GM23338 (cell line): Measurements from ENCODE around the gene TPD52L2.

ENCODE experiments used
- CREB1 ChIP-seq: fragments of 250-450 bp; sonication (Bioruptor Pico); IDR thresholded peaks from 2 replicates; pipeline ENCODE4 v1.5.0; 2020; ENCODE audit warnings: low read depth, mild to moderate bottlenecking, moderate library complexity
- ETS1 ChIP-seq: IDR thresholded peaks from 2 replicates; pipeline ENCODE4 v1.6.1; 2016; ENCODE audit warnings: antibody characterized with exemption
- EZH2 ChIP-seq: fragments of 200-600 bp; sonication (generic); IDR thresholded peaks from one replicate; pipeline ENCODE4 v1.8.0; 2017; ENCODE audit warnings: antibody characterized with exemption, mild to moderate bottlenecking, low read depth; ENCODE audit not compliant: unreplicated experiment
- EZH2phosphoT487 ChIP-seq: fragments of 200-600 bp; sonication (generic); IDR thresholded peaks from one replicate; pipeline ENCODE4 v1.8.1; 2018; ENCODE audit warnings: antibody characterized with exemption; ENCODE audit not compliant: unreplicated experiment
- JUNB ChIP-seq: IDR thresholded peaks from one replicate; pipeline ENCODE4 v1.6.1; 2016; ENCODE audit warnings: antibody characterized with exemption; ENCODE audit not compliant: unreplicated experiment
- NANOG ChIP-seq: IDR thresholded peaks from 2 replicates; pipeline ENCODE4 v1.6.1; 2016; ENCODE audit warnings: antibody characterized with exemption, borderline replicate concordance
- POLR2AphosphoS5 ChIP-seq: IDR thresholded peaks from 2 replicates; pipeline ENCODE4 v1.6.1; 2016; ENCODE audit warnings: antibody characterized with exemption, low read depth
- REST ChIP-seq: IDR thresholded peaks from one replicate; pipeline ENCODE4 v1.6.1; 2018; ENCODE audit warnings: antibody characterized with exemption; ENCODE audit not compliant: unreplicated experiment
- STAT1 ChIP-seq: IDR thresholded peaks from one replicate; pipeline ENCODE4 v1.6.1; 2016; ENCODE audit warnings: antibody characterized with exemption; ENCODE audit not compliant: unreplicated experiment
- ZNF114 ChIP-seq: fragments of 250-450 bp; sonication (Bioruptor Pico); IDR thresholded peaks from 2 replicates; pipeline ENCODE4 v1.5.0; 2020; ENCODE audit warnings: mild to moderate bottlenecking, moderate library complexity
- ZNF331 ChIP-seq: fragments of 250-450 bp; sonication (Bioruptor Pico); IDR thresholded peaks from 2 replicates; pipeline ENCODE4 v1.5.0; 2020; ENCODE audit warnings: low read depth, mild to moderate bottlenecking, moderate library complexity
- TF ChIP-seq, protein P1 (sequence below), 2 experiments: fragments of 200-600 bp in 1 of 2; sonication (generic) in 1 of 2; conservative IDR thresholded peaks; 2 replicates each; pipeline versions ENCODE4 v1.5.1 to v1.6.1; 2016 to 2017; ENCODE audit warnings: antibody characterized with exemption in 2 of 2, low read depth in 2 of 2, mild to moderate bottlenecking in 2 of 2, moderate library complexity in 1 of 2

DNA sequence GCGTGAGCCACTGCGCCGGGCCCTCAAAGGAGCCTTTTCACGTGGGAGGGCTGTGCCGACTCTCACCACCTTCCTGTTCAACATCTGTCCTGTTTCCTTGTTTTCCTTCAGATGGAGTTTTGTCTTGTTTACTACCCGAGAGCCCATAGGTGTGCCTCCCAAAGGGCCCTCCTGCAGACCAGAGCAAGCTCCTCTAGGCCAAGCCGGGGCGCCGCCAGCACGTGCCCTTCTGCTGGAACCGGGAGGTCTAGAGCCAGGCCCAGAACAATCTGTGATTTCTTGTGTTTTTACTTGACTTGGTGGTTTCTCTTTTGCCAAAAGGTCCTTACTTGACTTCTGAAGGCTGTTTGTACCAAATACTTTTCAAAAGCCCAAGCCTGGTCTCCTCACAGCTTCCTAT lies 21.9 kb downstream of the TPD52L2 start:
- TF ChIP-seq, protein P1, sequence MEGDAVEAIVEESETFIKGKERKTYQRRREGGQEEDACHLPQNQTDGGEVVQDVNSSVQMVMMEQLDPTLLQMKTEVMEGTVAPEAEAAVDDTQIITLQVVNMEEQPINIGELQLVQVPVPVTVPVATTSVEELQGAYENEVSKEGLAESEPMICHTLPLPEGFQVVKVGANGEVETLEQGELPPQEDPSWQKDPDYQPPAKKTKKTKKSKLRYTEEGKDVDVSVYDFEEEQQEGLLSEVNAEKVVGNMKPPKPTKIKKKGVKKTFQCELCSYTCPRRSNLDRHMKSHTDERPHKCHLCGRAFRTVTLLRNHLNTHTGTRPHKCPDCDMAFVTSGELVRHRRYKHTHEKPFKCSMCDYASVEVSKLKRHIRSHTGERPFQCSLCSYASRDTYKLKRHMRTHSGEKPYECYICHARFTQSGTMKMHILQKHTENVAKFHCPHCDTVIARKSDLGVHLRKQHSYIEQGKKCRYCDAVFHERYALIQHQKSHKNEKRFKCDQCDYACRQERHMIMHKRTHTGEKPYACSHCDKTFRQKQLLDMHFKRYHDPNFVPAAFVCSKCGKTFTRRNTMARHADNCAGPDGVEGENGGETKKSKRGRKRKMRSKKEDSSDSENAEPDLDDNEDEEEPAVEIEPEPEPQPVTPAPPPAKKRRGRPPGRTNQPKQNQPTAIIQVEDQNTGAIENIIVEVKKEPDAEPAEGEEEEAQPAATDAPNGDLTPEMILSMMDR (conservative IDR thresholded peaks at IDR 0.05; ENCODE audit: low read depth in 2 of 2): no peak
- TF ChIP-seq ZNF114 (CRISPR knock-in tag) (no peak), EZH2phosphoT487 (no peak), POLR2AphosphoS5 (no peak), CREB1 (CRISPR knock-in tag) (no peak), EZH2 (no peak), REST (no peak), ZNF331 (CRISPR knock-in tag) (no peak), ETS1 (no peak), JUNB (no peak), NANOG (no peak), STAT1 (no peak)
